CD4-positive, alpha-beta T cell treated with Interferon alpha-2 for 1 hour (primary cell): ENCODE results near the gene UBE2E2.

Experiments used
- DNase-seq, 2 donors: peaks; one replicate each; pipeline ENCODE4 v3.0.0-alpha.2; 2020 to 2022

Gene UBE2E2

GRCh38 chr3:23450051-23450450, 246.9 kb downstream of the UBE2E2 start:
- DNase-seq: no peak

DNA sequence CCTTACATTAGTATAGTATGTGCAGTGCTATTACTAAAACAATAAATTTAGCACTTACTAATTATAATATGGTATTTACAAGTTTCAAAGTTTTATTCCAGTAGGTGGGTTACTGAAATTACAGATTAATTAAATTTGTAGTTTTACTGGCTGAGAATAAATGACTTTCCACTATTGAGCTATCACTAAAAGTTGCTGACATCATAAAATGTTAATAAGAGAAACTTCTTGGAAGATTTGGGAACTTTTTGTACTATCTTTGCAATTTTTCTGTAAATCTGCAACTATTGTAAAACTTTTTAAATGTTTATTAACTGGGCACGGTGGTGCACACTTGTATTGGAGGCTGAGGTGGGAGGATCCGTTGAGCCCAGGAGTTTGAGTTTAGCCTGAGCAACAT, 247.7 kb downstream of the UBE2E2 start:
- DNase-seq: no peak

GRCh38 chr3:23452408-23452807, 249.3 kb downstream of the UBE2E2 start:
- no peak for DNase-seq

DNA sequence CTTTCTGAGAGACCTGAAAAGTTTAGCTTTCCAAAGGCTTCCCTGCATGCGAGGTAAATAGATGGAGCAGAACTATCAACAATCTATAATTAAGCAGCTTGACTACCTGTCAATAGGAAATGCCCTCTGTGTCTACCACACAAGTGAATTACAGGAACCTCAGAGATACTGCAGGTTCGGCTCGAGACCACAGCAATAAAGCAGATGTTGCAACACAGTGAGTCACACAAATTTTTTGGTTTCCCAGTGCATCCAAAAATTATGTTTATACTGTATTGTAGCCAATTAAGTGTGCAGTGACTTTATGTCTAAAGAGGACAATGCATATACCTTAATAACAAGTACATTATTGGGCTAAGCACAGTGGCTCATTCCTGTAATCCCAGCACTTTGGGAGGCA, 252.0 kb downstream of the UBE2E2 start:
- DNase-seq: no peak

- DNase-seq: no peak
Measured at GRCh38 chr3:23455775-23456174, 252.6 kb downstream of the UBE2E2 start.

DNA sequence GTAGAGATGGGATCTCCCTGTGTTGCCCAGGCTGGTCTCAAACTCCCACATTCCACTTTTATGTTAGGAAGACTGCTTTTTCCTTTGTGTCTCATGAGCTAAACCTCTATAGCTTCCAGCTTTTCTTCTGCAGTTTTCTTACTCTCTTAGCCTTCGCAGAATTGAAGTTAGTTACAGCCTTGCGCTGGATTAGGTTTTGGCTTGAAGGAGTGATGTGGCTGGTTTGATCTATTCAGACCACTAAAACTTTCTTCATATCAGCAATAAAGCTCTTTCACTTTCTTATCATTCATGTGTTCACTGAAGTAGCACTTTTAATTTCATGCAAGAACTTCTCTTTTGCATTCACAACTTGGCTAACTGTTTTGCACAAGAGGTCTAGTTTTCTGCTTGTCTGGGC, 254.6 kb downstream of the UBE2E2 start:
- no peak for DNase-seq

DNA sequence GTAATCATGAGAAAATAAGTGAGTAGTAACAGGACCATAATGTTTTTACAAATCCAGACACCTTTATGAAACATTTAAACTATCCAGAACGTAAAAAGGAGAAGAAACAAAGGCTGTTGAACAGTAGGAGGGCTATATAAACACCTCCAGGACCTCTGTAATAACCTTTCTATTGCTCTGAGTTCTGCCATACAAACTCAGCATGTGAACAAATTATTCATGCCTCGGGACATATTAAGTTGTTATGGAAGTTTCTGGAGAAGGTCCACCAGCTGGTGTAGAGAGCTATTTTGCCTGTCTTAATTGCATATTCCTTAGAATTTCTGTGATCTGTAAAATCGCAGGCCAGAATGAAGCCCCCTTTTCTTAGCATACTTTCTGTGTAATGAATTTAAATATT, 256.3 kb downstream of the UBE2E2 start:
- DNase-seq: no peak

GRCh38 chr3:23459889-23460546, 256.9 kb downstream of the UBE2E2 start:
- DNase-seq: no peak

GRCh38 chr3:23461069-23461468, 257.9 kb downstream of the UBE2E2 start:
- no peak for DNase-seq

DNA sequence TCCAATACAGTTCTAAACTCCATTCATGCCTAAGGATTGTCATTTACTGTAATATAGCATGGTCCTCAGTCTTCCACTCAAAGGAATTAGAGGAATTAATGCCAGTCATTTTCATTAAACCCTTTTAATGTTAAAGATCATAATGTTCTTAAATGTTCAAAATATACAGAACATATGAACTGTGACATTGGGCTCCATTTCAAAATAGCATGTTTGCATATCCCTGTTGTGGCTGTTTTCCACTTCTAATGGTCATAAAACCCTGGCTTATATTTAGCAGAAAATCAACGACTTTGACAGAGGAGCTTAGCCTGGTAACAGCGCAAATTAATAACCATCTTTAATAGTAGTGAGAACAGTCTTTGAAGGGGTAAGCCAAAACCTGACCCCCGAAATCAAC, 260.7 kb downstream of the UBE2E2 start:
- no peak for DNase-seq

DNA sequence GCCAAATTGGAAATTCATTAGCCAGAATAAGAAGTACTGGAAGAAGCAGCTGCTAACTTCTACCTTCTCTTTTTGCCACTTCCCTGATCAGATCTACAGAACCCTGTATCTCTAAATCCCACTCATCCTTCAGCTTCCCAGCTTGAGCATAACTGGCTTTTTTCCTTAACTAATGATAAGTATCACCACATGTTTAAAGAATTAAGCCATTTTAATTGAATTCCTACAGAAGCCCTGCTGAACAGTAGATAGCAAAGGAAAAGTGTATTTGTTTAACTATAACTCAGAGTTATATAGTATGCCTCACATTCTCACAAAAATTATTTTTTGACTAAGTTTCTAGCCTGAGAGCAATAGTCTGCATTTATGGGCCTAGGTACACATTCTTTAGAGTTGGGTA, 262.4 kb downstream of the UBE2E2 start:
- no peak for DNase-seq

DNA sequence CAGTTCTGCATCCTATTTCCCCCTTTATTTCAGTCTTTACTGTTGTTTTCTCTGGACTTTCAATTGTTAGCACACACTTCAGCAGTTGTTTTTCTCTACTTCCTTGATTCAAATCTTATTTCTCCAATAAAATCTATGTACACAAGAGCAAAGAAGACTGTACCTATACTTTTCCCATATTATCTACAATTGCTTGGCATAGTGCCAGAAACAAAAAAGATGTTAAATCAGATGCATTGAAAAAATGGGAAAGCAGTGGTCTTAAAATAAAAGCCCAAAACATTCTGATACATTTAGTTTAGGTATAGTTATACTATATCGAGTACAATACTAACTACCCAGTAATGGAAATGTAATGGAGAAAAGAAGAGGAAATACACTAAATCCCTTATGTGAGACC, 265.1 kb downstream of the UBE2E2 start:
- DNase-seq: no peak

DNA sequence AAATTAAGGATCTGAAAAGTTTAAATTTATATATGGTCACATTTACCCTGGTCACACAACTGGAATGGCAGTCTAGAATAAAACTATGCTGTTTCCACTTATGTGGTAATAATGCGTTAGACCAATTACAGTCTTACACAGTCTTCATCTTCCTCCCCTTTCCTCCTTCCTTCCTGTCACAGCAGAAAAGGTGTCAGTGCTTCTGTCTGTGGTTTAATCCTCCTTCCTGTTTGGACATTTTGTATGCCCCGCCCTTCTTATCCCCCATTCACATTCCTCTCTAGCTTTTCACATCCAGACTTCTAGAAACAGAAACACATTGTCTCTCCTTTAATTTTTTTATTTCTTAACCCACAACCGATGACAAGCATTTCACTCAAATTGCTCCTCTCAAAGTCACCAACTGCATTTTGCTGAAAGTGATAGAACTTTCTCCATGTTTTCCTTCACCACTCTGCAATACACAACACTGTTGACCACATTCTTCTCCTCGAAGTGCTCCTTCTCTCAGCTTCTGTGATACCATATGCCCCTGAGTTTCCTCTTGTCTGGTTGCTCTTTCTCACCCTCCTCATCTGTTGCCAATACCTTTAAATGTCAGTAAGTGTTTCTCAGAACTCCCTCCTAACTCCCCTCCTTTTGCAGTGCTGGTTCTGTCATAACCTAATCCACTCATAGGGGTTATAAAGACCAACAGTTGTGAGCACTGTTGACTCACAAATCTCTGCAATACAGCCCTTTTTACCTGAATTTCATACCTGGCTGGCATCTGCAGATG, 271.6 kb downstream of the UBE2E2 start:
- DNase-seq: no peak

GRCh38 chr3:23475446-23475845, 272.3 kb downstream of the UBE2E2 start:
- DNase-seq: no peak

GRCh38 chr3:23479026-23479425, 275.9 kb downstream of the UBE2E2 start:
- DNase-seq: no peak

DNA sequence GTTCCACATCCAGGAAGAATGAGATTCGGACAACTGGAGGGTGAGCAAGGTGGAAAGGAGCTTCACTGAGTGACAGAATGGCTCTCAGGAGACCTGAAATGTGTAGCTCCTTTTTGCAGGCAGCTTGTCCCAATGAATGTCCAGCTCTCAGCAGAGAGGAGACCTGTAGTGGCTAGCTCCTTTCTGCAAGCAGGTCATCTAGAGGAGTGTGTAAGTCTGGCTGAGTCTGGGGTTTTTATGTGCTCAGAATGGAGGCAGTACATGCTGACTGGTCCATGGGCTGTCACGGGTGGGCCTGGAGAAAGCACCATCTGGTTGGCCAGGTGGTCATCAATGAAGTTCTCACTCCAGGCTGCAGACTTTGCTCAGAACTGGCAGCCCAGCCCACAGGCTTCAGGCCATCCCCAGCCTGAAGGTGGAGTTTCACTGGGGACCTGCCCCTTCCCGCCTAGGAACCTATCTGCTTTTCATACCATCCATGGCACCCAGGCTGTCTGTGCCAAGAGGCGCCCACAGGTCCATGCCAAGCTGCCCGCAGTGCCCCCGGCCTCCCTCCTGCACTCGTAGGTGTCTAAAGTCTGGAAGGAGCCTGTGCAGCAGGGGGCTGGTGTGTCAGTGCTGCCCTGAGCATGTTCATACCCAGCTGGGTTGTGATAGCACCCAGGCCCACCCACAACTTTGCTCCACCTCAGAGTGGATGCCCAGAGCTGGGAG, 276.6 kb downstream of the UBE2E2 start:
- DNase-seq: no peak

GRCh38 chr3:23480329-23480714, 277.2 kb downstream of the UBE2E2 start:
- no peak for DNase-seq

DNA sequence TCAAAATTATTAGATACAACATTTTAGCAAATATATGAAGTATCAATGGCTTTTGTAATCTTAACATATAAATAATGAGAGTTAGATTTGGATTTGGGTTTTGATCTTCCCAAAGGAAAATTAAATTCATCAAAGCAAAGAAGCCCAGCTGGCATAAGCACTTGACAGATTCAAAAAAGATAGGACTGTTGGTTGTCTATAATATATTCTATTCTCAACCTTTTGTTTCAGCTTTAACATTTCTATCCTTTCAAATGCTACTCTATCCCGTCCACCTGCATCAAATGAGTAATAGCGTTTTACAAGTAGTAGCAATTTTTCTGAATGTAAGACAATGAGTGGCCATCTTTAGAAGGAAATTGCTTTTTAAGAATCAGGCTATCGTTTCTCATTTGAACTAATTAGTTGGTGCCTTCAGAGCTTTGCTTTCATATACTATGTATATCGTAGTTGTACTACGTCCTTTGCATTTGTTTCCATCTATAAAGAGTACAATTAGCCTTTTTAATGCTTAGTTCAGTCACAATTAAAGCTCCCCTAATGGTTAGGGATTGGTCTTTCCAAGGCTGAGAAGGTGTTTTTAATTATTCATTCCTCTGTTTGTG, 278.0 kb downstream of the UBE2E2 start:
- DNase-seq: no peak

DNA sequence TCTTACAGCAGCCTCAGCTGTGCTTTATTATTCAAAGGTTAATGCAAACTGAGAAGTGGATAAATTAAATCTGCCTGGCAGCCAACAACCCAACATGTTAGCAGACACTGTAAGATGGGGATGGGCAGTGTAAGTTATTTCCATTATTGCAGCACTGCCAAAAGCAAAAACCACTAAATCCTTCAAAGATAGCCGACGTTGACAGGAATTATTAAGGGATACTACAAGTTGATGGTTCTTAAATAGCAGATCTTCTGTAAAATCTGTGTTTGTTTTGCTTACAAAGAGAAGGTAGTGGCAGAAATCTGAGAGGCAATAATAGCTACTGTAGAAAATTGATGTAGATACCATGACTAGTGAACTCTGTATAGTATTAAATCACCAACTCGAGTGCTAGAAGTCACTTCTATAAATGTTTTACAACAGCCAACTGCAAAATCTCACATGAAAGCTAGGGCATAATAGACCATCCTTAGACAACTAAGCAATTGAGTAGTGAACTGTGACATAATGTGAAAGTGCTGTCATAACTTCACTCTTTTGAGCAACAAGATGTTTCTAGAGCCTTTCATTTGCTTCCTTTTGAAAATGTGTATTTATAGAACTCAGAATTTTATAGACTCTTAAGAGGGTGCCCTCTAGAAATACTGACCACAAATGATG, 278.6 kb downstream of the UBE2E2 start:
- no peak for DNase-seq

- DNase-seq: no peak
Measured at GRCh38 chr3:23484386-23484785, 281.3 kb downstream of the UBE2E2 start.

GRCh38 chr3:23485922-23486321, 282.8 kb downstream of the UBE2E2 start:
- no peak for DNase-seq

DNA sequence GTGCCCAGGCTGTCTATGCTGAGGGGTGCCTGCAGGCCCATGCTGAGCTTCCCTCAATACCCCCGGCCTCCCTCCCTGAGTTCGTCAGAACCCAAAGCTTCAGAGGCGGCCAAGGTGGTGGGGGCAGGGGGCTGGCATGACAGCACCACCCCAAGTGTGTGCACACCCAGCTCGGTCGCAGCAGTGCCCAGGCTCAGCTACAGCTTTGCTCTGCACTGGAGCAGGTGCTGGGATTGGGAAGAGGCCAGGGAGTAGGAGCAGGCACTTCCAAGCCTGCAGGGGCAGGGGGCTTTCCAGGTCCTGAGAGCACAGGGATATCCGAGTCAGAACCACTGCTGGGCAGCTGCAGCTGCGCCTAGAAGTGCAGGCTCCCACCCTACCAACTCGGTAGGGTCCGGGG, 283.9 kb downstream of the UBE2E2 start:
- no peak for DNase-seq

- no peak for DNase-seq
Measured at GRCh38 chr3:23488618-23489017, 285.5 kb downstream of the UBE2E2 start.
